Smooth muscle cell of the brain vasculature (primary cell): ENCODE results near the gene CLEC4G.
A peak's percentile ranks its signal among the peaks of the same experiment; 100 is the strongest.

Source experiments
- DNase-seq: peaks from one replicate; pipeline ENCODE4 v3.0.0-alpha.2; 2012; ENCODE audit warnings: low read depth, low spot score

The CLEC4G gene

DNA sequence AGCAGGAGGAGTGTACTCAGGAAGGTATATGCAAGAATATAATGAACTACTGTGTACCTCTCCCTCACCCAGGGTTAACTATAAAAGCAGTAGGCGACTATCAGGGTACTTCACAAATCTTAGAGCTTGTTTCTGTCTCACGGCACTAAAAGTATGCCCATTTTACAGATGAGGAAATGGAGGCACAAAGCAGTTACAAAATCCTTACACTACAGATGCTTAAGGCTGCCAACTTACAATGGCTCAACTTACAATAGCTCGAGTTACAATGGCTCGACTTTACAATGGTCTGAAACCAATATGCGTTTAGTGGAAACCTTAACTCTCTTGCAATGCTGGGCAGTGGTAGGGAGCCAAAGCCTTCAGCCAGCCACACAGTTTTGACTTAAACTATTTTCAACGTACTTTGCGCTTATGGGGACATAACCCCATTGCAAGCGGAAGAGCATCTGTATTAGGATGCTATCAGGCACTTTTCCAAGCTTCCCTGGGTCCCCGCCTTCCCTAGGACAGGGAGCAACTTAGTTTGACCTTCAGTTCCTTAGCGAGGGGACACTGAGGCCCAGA lies 34.1 kb downstream of the CLEC4G start:
- DNase-seq, result no peak

DNA sequence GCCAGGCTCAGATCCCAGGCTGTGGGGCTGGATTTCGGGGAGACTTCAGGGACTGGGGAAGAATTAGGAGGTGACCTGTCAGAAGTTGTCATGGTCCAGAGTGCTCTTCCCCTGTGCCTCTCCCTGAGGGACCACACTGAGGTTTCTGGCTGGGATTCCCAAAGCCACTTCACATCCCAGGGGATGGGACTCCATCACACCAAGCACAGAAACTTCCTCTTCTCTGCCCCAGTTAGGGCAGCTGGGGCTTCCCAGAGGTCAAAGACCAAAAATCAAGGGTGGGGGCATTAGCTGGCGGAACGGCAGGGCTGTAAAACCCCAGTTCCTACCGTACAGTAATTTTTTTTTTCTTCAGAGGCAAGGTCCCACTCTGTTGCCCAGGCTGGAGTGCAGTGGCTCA lies 37.4 kb downstream of the CLEC4G start:
- no peak for DNase-seq

DNA sequence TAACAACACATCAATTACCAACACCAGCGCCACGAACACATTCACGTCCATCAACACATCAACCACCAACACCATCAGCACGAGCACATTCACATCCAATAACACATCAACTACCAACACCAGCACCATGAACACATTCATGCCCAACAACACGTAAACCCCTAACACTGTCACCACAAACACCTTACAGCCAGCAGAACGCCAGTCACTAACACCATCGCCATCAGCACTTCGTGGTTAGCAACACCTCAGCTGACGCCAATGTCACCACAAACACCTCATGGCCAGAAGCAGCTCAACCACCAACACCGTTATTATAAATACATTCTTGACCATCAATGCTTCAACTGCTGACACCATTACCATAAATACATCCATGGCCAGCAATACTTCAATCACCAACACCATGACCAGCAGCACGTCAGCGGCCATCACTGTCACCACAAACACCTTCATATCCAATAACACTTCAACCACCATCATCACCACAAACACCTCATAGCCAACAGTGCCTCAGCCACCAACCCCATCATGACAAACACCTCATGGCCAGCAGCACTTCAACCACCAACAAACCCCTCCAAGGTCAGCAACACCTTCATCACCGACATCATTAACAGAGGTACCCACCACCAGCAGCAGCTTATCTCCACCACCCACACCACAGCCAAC lies 39.4 kb downstream of the CLEC4G start:
- DNase-seq, result no peak

DNA sequence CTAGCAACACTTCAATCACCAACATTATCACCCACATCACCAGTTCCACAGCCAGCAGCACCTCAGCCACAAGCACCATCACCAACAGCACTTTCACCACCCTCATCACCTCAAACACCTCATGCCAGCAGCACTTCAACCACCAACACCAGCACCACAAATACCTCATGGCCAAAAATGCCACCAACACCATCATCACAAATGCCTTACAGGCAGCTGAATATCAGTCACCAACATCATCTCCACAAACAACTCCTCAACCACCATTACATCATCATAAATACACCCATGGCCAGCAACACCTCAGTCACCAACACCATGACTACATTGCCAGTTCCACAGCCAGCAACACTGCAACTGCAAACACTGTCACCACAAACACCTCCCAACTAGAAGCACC lies 40.4 kb downstream of the CLEC4G start:
- no peak for DNase-seq

DNA sequence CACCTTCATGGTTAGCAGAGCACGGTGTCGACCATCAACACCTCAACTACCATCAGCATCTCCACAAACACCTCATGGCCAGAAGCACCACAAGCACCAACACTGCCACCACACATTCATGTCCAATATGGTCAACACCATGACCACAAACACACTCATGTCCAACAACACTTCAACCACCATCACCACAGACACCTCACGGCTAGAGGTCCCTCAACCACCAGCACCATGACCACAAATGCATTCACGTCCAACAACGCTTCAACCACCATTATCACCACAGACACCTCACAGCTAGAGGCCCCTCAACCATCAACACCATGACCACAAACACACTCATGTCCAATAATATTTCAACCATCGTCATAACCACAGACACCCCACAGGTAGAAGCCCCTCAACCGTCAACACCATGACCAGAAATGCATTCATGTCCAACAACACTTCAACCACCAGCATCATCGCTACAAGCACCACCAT lies 41.1 kb downstream of the CLEC4G start:
- DNase-seq, result no peak

DNA sequence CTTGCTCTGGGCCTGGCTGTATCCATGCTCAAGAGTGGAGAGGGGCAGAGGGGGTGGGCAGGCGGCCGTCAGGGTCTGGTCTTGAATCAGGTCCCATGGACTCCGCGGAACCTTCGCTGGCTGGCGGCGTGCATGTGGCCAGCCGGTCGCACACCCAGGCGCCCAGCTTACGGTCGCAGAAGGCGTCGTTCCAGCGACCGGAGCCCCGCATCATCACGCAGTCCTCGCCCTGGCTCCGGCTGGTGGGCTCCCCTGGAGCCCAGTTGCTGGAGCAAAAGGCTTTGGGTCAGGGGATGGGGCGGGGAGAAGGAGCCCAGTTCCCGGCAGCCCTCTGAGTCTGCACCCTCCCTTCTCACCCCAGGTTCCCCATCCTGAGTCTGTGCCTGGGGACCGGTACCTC lies 42.7 kb downstream of the CLEC4G start:
- DNase-seq, result no peak

DNA sequence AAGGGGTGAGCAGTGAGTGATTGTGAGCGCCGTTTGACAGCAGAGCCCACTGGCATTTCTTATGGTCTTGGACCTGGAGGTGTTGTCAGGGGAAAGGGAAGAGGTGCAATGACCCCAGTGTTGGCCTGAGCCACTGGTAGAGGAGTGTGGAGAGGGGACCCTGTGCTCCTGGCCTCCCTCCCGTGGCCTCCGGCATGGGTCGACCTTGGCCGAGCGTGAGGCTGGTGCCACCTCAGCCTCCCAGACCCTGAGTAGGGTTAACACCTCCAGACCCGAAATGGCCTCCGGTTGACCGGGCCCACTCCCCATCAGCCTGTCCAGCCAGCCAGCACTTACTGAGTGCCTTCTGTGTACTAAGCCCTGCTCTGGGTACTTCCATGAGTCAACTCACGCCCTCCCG lies 44.7 kb downstream of the CLEC4G start:
- no peak for DNase-seq

DNA sequence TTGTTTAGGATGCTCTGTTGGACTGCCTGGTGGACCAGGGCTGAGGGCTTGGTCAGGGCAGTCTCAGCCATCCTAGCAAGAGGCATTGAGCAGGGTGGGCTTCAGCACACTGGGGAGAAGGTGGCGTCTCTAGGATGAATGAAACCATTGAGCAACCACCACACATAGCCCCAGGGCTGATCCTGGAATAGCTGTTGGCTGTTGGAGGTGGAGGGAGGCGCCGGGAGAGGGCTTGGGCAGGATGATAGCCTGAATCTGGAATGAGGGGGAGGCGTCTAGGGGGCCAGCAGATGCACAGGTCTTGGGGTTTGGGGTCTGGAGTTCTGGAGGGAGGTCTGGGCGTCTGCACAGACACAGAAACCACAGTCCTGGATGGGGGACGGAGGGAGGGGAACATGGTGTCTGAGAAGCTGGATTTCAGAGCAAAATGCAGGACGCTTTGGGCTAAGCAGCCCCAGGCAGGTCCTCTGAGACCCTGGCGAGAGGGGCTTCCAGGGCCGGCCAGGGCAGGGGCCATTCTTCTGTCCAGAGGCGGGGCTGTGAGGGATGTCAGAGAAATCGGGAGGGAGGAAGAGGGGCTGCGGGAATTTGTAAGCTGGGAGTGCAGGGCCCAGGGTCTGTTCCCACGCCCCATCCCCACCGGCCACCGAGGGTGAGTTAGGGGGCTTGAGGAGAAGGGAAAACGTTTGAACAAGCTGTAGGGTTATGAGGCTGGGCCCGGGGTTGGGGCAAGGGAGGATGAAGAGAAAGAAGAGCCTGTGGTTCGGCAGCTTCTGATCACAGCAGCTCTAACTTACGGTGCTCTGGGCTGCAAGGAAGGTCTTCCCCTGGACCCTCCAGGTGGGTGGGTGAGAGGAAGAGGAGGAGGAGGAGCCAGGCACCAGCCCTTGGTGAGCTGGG lies 46.1 kb downstream of the CLEC4G start:
- DNase-seq, result no peak

DNA sequence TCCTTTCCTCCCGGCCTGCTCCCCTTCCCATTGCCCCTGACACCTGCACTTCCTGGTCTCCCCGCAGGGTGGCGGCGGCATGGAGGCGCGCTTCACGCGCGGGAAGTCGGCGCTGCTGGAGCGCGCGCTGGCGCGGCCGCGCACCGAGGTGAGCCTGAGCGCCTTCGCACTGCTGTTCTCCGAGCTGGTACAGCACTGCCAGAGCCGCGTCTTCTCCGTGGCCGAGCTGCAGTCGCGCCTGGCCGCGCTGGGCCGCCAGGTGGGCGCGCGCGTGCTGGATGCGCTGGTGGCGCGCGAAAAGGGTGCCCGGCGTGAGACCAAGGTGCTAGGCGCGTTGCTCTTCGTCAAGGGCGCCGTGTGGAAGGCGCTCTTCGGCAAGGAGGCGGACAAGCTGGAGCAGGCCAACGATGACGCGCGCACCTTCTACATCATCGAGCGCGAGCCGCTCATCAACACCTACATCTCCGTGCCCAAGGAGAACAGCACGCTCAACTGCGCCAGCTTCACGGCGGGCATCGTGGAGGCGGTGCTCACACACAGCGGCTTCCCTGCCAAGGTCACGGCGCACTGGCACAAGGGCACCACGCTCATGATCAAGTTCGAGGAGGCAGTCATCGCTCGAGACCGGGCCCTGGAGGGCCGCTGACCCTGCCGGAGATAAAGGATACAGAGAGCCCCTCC lies 49.6 kb downstream of the CLEC4G start:
- no peak for DNase-seq

DNA sequence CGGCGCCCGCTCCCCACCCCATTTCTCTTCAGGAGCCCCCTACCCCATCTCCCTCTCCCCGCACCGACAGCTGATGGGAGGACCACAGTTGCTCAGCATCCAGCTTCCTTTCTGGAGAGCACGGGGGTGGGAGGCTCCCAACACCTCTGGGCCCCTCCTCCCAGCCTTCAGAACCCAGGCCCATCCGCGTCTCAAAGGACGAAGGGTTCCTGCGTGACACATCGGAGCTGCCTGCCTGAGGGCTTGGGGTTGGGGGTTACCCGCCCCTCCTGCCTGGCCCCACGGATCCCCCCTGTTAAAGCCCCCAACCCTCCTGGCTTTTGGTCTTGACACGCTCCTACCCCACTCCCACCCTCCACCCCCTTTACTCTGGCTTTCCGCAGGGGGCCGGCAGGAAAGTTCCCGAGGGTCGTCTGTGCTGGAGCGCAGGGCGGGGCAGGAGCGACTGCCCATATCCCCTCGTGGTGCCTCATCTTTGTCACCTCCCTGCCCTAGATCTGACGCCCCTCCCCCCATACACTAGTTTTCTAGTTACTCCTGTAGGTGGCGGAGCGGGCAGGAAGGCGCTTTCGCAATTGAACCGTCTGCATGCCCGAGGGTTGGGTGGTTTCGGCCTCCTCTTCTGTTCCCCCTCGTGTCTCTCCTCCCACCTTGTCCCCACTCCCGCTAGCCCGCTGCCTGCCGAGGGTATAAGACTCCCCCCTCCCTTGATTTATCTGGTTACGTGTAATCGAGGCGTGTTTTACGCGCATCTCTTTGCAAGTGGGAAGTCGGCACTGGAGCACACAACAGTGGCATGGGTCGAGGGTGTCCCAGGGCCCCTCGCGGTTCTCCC lies 50.4 kb downstream of the CLEC4G start:
- DNase-seq, result peak; percentile 23

DNA sequence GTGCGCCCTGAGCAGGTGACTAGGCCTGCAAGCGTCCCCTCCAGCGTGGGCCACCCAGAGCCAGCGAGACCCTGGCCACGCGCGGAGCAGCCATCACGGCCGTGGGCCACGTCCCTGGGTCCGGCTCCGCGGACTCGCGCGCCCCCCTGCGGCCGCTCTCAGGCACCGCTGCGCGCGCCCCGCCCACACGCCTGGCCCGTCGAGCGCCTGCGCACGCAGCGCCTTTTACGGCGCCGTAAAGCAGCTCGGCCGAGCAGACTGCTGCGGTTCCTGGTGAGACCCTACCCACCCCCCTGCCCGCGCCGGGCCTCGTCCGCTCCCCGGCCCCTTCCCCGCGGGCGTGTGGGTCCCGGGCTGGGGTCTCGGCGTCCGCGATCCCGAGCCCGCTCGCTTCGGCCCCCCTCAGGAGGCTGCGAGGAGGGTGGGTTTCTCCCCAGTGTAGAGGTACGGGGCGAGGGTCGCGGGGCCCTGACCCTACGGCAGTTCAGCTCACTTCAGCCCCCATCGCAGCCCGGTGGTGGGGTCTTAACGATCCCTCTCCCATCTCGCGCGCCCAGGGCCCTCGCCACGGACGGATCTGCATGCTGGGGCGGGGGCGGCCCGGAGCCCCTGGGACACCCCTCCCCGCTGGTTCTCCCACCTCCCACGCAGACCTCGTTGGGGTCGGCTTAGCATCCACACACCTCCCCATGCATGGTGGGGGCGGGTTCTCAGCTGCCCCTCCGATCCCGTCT lies 51.1 kb downstream of the CLEC4G start, which contains the start of gene TRAPPC5:
TRAPPC5 (plus strand) TSS at position 228 of the 734 bp plus-strand sequence. CDS start 1,421 bp downstream, outside the sequence.
- peak; percentile 49 for DNase-seq

DNA sequence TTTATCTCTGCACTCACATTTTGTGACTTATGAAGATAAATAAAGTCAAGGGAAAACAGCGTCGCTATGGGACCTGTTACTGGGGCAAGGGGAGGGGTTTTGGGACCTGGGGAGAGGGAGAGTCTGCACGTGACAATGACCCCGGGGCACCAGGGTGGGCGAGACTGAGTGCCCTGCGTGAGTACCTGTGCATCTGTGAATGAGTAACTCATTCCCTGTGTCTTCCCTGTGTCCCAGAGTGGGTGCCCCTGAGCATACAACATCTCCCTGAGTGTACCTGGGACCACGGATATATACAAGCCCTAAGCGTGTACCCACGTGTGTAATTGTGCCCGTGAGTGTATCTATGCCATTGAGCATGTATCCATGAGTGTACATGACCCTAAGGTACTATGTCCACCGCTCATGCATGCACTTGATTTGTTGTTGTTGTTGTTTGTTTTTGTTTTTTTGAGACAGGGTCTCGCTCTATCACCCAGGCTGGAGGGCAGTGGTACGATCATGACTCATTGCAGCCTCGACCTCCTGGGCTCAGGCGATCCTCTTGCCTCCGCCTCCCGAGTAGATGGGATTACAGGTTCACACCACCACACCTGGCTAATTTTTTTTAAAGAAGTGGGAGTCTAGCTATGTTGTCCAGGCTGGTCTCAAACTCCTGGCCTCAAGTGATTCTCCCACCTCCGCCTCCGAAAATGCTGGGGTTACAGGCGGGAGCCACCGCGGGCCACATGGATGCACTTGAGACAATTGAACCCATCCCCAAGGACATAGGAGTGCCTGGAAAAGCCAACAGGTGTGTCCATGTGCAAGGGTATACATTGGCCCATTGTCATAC lies 51.9 kb downstream of the CLEC4G start:
- DNase-seq, result no peak

DNA sequence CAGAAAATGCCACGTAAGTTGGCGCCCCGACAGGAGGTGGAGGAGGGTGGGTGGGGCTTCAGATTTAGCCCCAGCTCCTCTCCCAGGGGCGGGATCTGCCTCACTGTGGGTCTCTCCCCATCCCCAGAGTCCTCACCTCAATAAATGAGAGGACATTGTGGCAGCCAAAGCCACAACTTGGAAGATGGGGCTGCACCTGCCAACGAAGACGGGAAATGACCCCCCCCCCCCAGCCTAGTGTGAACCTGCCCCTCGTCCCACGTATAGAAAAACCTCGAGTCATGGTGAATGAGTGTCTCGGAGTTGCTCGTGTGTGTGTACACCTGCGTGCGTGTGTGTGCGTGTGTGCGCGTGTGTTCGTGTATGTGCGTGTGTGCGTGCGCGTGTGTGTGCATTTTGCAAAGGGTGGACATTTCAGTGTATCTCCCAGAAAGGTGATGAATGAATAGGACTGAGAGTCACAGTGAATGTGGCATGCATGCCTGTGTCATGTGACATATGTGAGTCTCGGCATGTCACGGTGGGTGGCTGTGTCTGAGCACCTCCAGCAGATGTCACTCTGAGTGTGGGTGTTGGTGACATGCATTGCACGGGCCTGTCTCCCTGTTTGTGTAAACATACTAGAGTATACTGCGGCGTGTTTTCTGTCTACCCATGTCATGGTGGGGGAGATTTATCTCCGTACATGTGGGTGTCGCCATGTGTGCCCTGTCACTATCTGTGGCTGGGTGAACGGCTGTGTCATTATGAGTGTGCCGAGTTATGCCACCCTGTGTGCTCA lies 52.7 kb downstream of the CLEC4G start:
- DNase-seq, result no peak
